ENCODE results near the gene IRF8.
A peak's percentile ranks its signal among the peaks of the same experiment; 100 is the strongest.

IRF8 gene

DNA sequence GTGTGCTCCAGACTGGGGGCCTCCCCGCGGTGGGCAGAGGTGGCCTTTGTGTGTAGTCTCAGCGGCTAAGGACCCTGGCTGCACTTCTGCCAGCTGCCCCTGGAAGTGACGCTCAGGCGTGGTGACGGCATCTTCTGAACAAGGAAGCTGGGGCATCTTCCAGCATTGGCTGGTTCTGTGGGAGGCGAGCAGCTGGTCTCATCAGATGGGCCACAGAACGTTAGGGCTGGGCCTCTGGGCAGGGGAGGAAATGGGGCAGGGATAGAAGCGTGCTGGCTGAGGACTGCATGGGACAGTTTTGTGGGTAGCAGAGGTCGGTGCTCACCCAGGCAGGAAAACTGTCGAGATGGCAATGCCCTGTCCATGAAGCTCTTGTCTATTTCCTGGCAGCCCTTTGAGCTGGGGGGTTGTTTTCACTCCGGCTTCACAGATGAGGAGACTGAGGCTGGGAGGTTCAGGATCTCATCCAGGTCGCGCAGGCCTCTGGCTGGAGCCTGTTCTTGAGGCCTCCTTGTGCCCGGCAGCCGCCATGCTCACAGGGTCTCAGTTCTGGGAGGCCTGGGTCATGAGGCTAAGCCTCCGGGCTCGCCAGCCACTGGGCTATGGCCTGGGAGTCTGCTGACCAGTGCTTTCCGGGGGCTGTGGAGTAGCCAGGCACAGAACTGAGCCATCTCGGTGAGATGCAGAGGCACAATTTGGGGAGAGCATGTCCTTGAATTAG is 16.3 kb downstream of the IRF8 start:
- no peak for DNase-seq

DNA sequence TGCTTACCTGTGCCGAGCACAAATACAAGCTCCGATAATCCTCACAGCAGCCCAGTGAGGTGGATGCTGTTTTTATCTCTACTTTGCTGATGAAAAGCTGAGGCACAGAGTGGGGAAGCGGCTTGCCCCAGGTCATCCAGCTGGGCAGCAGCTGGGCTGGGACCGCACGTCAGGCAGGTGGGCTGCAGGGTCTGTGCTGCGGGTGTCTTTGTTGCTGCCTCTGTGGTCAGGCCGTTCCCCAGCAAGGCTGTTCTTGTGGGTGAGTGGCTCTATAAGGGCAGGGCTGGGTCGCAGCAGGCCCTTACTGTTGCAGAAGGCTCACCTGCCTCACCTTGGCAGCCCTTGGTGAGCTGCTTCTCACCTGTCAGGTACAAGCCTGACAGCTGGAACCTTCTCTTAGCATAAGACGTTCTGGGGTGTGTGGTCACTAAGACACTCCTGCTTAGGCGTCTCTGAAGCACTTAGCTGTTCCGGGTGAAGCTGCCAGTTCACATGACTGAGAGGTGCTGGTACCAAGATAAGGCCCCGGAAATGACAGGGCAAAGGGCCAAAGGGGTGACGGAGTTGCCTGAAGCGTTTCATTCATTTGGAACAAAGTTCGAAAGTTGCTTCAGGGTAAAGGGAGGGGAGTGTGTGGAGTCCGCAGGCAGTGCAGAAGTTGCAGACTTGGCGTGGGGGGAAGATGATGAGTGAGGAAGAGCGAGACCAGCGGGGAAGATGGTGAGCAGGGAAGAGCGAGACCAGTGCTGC is 17.4 kb downstream of the IRF8 start:
- no peak for DNase-seq

DNA sequence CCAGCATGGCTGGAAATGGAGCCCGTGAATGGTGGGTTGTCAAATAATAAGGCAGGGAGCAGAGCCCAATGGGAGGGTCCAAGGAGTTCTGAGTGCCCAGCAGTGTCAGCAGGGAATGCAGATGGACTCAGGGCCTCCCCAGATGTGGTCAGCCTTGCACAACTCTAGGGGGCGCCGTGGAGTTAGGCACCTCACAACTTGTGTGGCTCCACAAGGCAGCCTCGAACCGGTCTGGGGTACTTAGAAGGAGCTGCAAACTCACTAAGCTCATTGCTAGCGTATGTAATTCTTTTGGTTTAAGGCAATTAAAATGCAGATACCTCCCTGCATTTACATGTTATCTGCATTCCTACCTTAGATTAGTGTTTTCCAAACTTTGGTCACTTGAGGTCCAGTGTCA is 18.1 kb downstream of the IRF8 start:
- DNase-seq, result no peak

DNA sequence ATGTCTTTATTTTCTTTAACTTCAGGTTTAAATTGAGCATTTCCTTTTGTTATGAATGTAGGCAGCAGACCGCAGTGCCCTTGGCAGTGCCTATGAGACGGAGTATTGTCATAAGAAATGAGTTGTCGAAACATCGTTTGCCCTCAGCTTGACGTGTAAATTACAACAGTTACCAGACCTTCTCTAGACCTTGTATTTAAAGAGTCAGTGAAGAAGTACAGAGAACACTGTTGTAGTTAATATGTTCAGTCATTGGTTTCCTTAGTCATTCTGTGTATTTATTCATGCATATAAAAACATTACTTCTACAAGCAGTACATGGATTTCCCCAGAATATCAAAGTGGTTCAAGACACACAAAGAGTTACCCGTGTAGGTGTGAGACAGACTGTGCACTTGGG is 19.0 kb downstream of the IRF8 start:
- DNase-seq, result no peak

DNA sequence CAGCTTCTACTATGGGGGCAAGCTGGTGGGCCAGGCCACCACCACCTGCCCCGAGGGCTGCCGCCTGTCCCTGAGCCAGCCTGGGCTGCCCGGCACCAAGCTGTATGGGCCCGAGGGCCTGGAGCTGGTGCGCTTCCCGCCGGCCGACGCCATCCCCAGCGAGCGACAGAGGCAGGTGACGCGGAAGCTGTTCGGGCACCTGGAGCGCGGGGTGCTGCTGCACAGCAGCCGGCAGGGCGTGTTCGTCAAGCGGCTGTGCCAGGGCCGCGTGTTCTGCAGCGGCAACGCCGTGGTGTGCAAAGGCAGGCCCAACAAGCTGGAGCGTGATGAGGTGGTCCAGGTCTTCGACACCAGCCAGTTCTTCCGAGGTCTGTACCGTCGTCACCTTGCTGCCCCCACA is 19.5 kb downstream of the IRF8 start:
- no peak for DNase-seq

DNA sequence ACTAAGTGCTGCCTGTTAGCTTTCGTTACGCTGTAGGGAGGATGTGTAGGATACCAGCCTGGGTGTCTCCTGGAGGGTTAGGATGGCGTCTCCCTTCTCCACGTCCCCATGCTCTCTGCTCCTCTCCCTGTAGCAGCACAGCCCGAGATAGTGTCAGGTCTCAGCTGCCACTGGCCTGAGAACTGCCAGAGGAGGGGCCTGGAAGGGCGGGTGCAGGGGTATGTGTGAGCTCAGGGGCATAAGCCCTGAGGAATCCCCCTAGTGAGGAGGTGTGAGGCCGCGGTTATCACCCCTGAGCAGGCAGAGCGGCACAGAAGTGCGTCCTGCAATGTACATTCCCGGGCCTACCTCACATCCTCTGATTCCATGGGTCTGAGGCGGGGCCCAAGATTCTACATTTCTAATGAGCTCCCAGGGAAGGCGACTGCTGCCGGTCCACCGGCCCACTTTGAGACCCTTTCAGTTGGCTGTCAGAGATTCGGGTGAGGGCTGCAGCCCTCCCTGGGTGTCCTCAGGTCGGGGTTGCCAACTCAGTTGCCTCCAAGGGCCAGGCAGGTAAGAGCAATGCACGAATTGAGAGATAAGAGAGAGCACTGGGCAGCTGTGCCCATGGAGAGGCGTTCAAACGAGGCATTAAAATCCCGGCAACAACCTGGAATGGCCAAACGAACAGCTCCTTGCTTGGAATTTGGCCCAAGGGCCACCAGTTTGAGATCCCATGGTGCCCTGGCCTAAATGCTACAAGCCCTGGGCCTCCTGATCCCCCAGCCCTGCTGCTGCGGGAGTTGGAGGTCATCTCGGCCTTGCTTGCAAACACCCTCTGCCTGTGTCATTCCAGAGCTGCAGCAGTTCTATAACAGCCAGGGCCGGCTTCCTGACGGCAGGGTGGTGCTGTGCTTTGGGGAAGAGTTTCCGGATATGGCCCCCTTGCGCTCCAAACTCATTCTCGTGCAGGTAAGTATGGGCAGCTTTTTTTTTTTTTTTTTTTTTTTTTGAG is 20.6 kb downstream of the IRF8 start:
- DNase-seq, result no peak

DNA sequence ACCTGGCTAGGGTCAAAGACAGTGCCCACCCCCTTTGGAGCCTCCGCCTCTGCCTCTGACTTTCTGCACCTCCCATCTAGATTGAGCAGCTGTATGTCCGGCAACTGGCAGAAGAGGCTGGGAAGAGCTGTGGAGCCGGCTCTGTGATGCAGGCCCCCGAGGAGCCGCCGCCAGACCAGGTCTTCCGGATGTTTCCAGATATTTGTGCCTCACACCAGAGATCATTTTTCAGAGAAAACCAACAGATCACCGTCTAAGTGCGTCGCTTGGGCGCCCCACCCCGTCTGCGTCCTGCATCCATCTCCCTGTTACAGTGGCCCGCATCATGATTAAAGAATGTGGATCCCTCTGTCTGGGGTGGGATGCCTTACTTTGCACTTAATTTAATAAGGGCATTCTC is 22.1 kb downstream of the IRF8 start:
- no peak for DNase-seq

DNA sequence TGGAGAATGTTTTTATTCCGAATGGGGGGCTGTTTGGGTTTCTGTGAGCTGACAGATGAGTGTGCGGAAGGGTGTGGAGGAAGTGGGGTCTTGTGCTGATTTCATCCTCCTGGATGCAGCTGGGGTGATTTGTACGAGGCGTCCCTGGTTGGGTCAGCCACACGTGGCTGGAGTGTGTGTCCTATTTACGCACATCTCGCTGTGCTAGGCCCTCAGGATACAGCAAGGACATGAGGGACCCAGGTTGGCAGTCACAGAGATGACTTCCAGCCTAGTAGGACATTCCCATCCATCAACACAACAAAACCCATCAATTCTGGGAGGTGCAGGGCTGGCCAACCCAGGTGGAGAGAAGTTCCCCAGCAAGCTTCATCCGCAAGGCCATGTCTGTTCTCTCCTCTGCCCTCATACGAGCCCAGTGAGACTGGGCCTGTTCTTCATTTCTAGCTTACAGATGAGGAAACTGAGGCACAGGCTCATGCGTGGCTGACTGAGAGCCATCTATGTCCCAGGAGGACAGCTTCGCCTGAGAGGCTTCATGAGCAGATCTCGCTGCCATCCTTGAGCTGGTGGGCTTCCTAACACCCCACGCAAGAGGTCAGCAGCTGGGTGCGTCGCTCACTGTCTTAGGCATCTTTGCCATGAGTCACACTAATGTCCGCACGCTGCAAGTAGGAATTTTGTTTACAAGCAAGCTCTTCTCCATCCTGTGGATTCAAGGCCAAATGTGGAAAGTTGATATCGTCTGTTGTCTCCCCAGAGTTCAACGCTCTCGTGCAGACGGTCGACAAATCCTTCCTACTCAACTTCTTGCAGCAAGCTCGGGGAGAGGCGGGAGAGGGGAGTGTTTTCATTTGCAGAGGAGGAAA is 24.4 kb downstream of the IRF8 start:
- DNase-seq, result no peak

DNA sequence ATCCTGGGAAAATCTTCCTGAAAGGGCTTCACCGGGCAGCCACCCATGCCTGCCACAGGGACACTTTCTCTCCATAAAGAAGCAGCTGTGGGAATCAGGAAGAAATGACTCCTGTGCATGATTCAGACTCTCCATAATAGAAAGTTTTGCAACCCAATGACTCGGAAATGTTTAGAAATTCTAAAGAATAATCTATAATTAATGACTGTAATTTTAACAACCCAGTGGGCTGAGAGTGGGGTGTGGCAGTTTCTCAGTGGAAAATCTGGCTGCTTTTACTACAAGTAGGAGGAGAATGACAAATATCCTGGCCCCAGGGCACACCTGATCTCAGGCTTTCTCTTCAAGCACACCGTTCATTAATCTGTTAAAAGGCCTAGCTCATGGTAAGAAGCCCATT is 25.7 kb downstream of the IRF8 start:
- peak; percentile 41 to 55 for DNase-seq

DNA sequence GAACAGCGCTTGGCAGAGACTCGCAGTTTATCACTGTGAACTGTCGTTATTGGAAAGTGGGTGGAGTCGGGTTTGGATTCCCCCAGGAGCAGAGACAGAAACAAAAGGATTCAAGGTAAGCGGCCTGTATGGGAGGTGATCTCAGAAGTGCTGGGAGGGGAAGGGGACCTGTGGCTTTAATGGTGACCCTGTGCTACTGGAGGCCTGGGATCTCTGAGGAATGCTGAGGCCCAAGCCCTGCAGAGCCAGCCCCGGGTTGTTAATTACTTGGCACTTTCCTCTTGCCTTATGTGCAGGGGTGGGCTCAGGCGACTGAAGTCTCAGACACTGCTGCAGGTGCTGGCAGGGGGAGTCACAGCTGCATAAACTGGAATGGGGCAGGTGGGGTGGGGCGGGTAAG is 27.4 kb downstream of the IRF8 start:
- DNase-seq, result no peak

DNA sequence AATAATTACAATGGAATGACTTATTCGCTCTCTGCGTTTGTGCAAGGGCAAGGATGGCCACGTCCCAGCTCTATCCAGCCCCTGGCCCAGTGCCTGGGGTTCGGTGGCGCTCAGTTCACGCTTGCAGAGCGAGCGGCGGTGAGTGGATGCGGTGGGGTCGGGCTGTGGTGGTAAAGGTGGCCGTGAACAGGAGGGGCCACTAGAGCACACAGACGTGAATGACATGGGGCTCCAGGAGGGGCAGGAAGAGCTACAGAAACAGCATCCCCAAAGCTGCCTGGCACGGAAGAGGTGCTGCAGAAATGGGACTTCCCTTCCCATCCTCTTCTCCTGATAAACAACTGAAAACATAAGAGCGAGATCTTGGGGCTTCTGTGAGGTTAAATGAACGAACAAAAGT is 28.4 kb downstream of the IRF8 start:
- DNase-seq, result no peak

DNA sequence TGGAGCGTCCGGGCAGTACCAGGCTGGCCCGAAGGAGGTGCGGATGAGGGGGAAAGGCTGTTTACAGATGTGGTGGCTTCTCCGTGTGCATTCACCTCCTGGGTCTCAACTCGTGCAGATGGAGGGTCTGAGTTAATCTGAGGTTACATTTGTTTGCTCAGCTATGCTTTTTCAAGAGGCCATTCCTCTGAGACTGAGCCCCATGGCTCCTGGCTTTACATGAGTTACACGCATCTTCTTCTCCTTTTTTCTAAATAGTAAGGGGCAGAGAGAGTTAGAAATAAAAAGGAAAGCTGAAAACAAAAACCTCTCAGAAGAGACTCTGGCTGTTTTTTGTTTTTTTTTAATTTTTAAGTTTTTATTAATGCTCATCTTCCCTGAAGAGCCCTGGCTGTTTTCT is 29.0 kb downstream of the IRF8 start:
- no peak for DNase-seq

DNA sequence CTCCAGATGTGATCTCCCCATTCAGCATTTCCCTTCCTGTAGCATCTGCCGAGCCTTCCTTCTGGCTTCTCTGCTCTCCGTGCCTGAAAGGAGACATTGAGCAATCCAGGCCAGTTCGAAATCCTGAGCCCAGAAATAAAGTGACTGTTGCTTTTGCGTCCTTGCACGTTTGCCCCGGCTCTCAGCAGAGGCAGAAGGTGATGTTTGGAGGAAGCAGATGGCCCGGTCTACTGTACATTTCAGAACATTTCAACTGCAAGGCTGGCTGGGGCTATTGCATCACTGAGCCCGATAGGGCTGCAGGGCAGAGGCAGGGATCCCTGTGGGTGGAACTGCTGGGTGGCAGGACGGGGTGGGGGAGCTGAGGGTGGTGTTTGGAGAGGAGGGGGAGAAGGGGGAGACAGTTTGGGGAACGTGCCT is 29.4 kb downstream of the IRF8 start:
- DNase-seq, result no peak

DNA sequence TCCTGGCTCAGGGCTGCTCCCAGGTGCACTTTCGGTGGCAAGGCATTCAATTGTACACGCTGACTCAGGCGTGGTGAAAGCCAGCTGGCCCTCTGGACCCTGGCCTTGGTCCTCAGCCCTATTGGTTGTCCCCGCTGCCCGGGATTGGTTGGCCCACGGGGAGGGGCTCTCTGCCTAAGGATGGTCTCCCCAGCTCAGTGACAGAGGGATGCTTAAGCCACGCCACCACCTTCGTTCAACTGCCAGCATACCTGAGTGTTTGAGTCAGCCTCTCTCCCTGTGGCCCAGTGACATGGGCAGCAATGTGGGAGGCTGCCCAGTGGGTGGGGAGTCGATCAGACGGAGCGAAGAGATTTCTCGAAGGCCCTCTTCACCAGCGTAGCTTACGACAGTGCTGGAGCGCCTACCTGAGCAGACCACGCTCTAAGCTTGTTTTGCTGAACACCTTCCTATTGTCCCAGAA is 30.3 kb downstream of the IRF8 start:
- DNase-seq, result no peak

DNA sequence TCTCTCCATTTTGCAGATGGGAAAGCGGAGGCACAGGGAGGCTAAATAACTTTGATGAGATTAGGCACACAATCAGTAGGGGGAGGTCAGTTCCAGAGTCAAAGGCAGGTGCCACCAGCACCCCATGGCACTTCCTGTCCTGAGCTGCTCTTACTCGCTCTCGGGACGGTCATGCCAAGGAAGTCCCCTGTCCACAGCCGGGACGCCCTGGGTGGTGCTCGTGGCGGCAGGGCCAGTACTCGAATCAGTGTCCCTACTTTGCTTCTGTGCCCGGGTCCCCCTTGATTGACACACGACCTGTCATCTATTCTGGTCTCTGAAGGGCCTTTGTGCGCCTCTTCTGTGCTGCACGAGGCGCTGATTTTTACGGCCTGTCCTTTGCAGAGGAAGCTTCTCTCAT is 31.3 kb downstream of the IRF8 start:
- no peak for DNase-seq

DNA sequence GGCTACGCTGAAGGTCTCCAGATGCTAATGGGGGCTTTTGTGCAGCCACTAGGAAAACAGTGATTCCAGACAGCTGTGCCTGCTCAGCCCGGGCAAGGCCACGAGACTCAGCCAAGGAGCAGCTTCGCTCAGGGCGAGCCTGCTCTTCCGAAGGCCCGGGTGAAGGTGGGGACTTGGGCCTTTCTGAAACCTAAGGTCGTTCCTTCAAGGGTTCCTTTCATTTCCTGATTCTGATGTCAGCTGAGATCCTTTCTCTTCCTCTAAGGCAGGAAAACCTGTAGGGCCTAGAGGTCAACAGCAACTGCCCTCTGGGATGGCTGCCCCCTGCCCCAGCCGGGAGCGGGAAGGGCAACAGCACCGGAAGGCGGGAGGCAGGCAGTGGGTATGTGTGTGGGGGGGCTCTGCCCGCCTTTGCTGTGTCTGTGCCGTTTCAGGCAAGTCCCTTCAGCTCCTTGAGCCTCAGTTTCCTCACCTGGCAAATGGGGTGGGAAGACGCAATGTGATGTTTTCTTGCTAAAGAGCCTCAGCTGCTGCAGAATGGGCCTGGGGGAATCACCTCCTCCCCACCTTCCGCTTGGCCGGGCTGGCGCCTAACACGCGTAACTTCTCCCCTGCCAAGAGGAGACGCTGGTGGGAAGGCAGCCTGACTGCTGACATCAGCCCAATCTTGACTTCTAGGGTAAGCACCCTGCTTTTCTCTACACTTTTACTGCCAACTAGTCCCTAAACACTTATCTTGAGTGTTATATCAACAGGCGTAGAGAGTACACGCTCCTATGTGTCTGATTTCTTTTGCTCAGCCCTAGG is 32.8 kb downstream of the IRF8 start:
- DNase-seq, result no peak

DNA sequence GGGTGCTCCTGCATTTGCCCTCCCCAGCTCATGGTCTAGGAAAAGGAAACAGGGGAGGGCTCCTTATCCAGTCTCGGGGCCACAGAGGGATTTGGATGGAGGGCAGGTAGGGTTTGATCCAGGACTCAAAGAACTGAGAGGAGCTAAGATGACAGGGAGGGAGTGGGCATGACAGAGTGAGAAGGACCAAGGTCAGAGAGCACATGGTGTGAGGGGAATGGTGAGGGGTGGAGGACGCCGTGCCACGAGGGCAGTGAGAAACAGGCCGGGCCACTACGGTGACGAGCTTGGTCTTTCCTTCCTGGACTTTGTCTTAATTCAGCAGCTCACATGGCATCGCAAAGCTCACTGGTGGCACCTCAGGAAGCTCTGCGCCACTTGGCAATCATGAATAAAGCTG is 35.2 kb downstream of the IRF8 start:
- DNase-seq, result no peak

DNA sequence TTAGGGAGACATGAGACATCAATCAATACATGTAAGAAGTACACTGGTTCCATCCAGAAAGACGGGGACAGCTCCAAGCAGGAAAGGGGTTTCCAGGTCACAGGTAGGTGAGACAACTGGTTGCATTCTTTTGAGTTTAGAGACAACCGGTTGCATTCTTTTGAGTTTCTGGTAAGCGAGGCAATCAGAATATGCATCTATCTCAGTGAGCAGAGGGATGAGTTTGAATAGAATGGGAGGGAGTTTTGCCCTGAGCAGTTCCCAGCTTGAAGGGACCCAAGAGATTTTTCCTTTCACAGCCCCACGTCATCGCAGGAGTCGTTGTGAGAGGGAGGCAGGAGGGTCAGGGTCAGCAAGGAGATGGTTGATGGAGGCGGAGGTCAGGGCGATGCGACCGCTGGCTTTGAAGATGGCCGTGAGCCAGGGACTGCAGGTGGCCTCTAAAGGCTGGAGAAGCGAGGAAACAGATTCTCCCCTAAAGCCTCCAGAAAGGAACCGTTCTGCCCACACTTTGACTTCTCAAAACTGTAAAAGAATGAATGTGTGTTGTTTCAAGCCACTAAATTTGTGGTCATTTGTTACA is 36.5 kb downstream of the IRF8 start:
- no peak for DNase-seq

DNA sequence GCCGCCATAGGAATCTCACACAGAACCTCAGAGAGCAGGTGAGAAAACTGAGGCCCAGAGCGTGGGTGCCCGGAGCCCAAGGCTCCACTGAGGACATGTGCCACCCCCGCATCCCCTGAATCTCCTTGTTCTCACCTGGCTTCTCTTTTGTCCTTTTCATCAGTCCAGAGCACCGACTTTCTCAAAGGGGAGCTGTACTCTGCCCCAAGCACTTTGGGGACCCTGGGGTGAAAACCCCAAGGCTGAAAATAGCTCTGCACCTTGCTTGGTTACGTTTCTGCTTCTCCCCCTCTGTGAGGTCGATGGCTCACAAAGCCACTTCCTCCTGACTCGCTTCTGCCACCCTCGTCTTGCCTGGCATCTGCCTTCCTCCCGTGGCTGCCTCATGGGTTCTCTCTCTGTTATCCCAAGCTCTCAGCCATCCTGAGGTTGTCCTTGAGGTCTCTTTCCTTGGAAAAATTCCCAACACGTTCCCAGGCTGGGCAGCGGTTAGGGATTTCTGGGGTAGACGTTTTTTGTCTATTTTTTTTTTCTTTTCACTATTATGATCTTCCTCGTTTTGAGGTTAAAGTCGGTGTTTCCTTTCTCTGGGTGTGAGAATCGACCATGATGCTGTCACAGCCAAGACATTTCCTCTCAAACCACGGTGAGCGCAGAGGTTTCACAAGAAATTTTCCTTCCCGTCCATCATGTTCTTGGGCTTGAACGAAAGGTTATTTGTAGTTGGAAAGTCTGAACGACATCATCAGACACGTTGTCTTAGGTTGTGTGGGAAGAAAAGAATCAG is 37.2 kb downstream of the IRF8 start:
- DNase-seq, result peak; percentile 67 to 73

DNA sequence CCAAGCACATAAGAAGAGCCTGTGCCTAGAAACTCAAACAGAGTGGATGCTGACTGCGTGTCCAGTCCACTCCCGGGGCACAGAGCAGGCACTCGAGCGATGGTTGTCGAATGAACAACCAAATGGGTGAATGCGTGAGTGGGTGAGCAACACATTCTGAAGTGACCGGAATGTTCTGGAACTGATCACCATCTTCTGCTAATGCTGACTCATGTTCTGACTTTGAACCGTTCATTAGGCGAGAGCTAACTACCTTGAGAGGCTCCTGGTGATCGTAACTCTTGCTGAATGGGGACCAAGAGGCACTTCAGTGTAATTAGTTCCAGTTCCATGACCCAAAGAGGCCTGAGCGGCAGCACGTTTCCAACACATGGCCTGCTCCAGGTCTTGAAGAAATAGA is 37.9 kb downstream of the IRF8 start:
- peak; percentile 27 to 32 for DNase-seq

All from activated CD4-positive, alpha-beta T cell treated with anti-CD3 and anti-CD28 coated beads, Interleukin-2, amount 50 U/mL, for 4 hours (primary cell).